ENCODE measurements around the gene FNDC3B. TPM values are rescaled to one million over a fixed set of nuclear protein-coding genes. Genes with fewer than 3 reads are reported as not detected.

Gene FNDC3B
- polyA plus RNA-seq, 2 of the 4 experiments (the other 2 are of a cell fraction), result 29.5 to 33.6 TPM

DNA sequence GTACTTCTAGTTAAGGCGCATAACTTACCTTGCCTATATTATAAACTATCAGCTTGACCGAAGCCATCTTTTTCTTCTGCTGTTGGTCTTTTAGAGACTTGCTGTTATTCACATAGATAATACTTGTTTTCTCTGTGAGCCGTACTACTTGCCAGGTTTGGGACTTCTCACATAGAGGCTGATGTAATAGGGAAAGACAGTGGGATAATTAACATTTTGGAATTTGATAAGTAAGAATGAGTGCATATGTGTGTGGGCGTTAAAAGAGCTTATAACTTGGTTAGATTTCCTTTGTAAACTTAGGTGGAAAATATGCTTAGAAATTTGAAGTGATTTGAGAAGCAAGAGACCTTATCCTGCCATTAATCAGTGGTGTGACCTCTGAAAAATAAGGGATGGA is 47.8 kb downstream of the FNDC3B start:
- TF ChIP-seq PHF8 (IDR thresholded peaks at IDR 0.05; ENCODE audit: borderline replicate concordance, low read depth), result no peak
- no peak for TF ChIP-seq NPAS2 (CRISPR knock-in tag; IDR thresholded peaks at IDR 0.05; ENCODE audit: borderline replicate concordance)
- no peak for TF ChIP-seq RNF2 (IDR thresholded peaks at IDR 0.05; ENCODE audit: borderline replicate concordance, low read depth)
- TF ChIP-seq POLR2A (IDR thresholded peaks at IDR 0.05; ENCODE audit: low read length), result no peak
- TF ChIP-seq, protein P1, sequence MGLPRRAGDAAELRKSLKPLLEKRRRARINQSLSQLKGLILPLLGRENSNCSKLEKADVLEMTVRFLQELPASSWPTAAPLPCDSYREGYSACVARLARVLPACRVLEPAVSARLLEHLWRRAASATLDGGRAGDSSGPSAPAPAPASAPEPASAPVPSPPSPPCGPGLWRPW (IDR thresholded peaks at IDR 0.05), result no peak
- no peak for TF ChIP-seq RARB (CRISPR knock-in tag; IDR thresholded peaks at IDR 0.05)
- TF ChIP-seq ZSCAN20 (CRISPR knock-in tag; IDR thresholded peaks at IDR 0.05), result no peak
- TF ChIP-seq, protein P2, sequence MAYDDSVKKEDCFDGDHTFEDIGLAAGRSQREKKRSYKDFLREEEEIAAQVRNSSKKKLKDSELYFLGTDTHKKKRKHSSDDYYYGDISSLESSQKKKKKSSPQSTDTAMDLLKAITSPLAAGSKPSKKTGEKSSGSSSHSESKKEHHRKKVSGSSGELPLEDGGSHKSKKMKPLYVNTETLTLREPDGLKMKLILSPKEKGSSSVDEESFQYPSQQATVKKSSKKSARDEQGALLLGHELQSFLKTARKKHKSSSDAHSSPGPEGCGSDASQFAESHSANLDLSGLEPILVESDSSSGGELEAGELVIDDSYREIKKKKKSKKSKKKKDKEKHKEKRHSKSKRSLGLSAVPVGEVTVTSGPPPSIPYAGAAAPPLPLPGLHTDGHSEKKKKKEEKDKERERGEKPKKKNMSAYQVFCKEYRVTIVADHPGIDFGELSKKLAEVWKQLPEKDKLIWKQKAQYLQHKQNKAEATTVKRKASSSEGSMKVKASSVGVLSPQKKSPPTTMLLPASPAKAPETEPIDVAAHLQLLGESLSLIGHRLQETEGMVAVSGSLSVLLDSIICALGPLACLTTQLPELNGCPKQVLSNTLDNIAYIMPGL (CRISPR knock-in tag; IDR thresholded peaks at IDR 0.05; ENCODE audit: borderline replicate concordance), result no peak
- no peak for TF ChIP-seq MAX (IDR thresholded peaks at IDR 0.05)
- TF ChIP-seq MYC (IDR thresholded peaks at IDR 0.05; ENCODE audit: borderline replicate concordance, low read length), result no peak
- no peak for TF ChIP-seq SMC3 (IDR thresholded peaks at IDR 0.05)
- no peak for TF ChIP-seq TFCP2L1 (CRISPR knock-in tag; IDR thresholded peaks at IDR 0.05)
- no peak for TF ChIP-seq RAD21 (conservative IDR thresholded peaks at IDR 0.05 in 1 of 2, IDR thresholded peaks at IDR 0.05 in 1 of 2)
- TF ChIP-seq FOXS1 (CRISPR knock-in tag; IDR thresholded peaks at IDR 0.05), result no peak
- no peak for TF ChIP-seq TP53 (CRISPR knock-in tag; IDR thresholded peaks at IDR 0.05)
- no peak for TF ChIP-seq ZFP36 (IDR thresholded peaks at IDR 0.05; ENCODE audit: borderline replicate concordance, partially characterized antibody)
- ATAC-seq (no peak), FAIRE-seq (no peak), DNase-seq (ENCODE audit: low read depth in 1 of 2, low spot score in 1 of 2) (no peak)
- POLR2A ChIA-PET, result no interaction called here
- Histone ChIP-seq H3K27ac (0 out of 6 replicates have a peak overlapping the region, but pooled peaks of 1 of the 2 experiments have one; percentile 43), H3K4me2 (peak overlapping the region; percentile 22; the same call in 2 of the 3 replicates), H3K9me3 (no peaks in the 10 kb centered on the region), H3K4me3 (no peak overlapping the region), H3K4me1 (peaks cover 82% of the 10 kb centered on the region)
- 86% methylated on average over 4 of the region's 4 CpGs for WGBS (ENCODE audit: missing lambda C conversion rate)
- CTCF ChIA-PET, result no interaction called here

GRCh38 chr3:172087602-172088580 is 48.5 kb downstream of the FNDC3B start:
- no peak for TF ChIP-seq REST (IDR thresholded peaks at IDR 0.05)
- no peak for TF ChIP-seq FOSL2 (IDR thresholded peaks at IDR 0.05)
- no peak for TF ChIP-seq FOSL2 (CRISPR knock-in tag; IDR thresholded peaks at IDR 0.05)
- no peak for TF ChIP-seq HOXB13 (CRISPR knock-in tag; IDR thresholded peaks at IDR 0.05; ENCODE audit: low read depth)
- TF ChIP-seq HOXB5 (CRISPR knock-in tag; IDR thresholded peaks at IDR 0.05), result no peak
- TF ChIP-seq ESRRA (IDR thresholded peaks at IDR 0.05; ENCODE audit: borderline replicate concordance, low read length), result no peak
- no peak for TF ChIP-seq TP53 (CRISPR knock-in tag; IDR thresholded peaks at IDR 0.05)
- no peak for TF ChIP-seq HEYL (CRISPR knock-in tag; IDR thresholded peaks at IDR 0.05)
- TF ChIP-seq RNF2 (IDR thresholded peaks at IDR 0.05; ENCODE audit: borderline replicate concordance, low read depth), result no peak
- TF ChIP-seq CHD2 (IDR thresholded peaks at IDR 0.05; ENCODE audit: low read length, partially characterized antibody), result no peak
- TF ChIP-seq EP300 (IDR thresholded peaks at IDR 0.05), result no peak
- no peak for TF ChIP-seq KDM5A (IDR thresholded peaks at IDR 0.05)
- TF ChIP-seq EHF (CRISPR knock-in tag; IDR thresholded peaks at IDR 0.05), result no peak
- peak overlapping the region in 1 of 2 experiments; percentile 43; a peak in 2 of 6 replicates for H3K27ac ChIP-seq
- whole genome bisulfite sequencing (ENCODE audit: missing lambda C conversion rate), result 88% methylated on average over 7 of the region's 7 CpGs
- H3K4me3 ChIP-seq, result no peak overlapping the region
- DNase-seq (ENCODE audit: low read depth in 1 of 2, low spot score in 1 of 2), result no peak
- ChIA-PET POLR2A (no interaction called here), CTCF (no interaction called here)
- no peak for FAIRE-seq
- ATAC-seq, result no peak
- peak overlapping the region; percentile 22; the same call in 2 of the 3 replicates for H3K4me2 ChIP-seq
- H3K9me3 ChIP-seq, result no peaks in the 10 kb centered on the region
- peaks cover 76% of the 10 kb centered on the region for H3K4me1 ChIP-seq

All from A549 (cell line).